RWPE2 (cell line): Measurements from ENCODE around the gene CAPSL.
A peak's percentile ranks its signal among the peaks of the same experiment; 100 is the strongest.
"Not testable (repeated sequence)": the region's sequence is repeated elsewhere in the genome, so short reads cannot be mapped to it uniquely, and the experiment has no call there.

Source experiments
- ATAC-seq: fragments of 200-7000 bp; cut with Tn5 transposase; 3 replicates; pipeline ENCODE4 v1.9.1; 2021; ENCODE audit warnings: low read depth
- DNase-seq: peaks from one replicate; pipeline ENCODE4 v3.0.0-alpha.2; 2020; ENCODE audit warnings: low spot score
- H3K27ac ChIP-seq: fragments of 450-650 bp; 2 replicates; pipeline ENCODE4 v1.5.1; 2017; ENCODE audit warnings: mild to moderate bottlenecking; ENCODE audit not compliant: poor library complexity, severe bottlenecking
- H3K27me3 ChIP-seq: fragments of 250-450 bp; sonication (Bioruptor Pico); 2 replicates; pipeline ENCODE4 v1.5.1; 2021; ENCODE audit warnings: mild to moderate bottlenecking, moderate library complexity; ENCODE audit not compliant: insufficient read depth, poor library complexity, severe bottlenecking
- H3K36me3 ChIP-seq: fragments of 250-450 bp; sonication (Bioruptor Pico); 2 replicates; pipeline ENCODE4 v1.5.1; 2020; ENCODE audit warnings: low read depth, mild to moderate bottlenecking, moderate library complexity
- H3K4me1 ChIP-seq: fragments of 250-450 bp; sonication (Bioruptor Pico); 2 replicates; pipeline ENCODE4 v1.5.1; 2021; ENCODE audit warnings: mild to moderate bottlenecking, moderate library complexity; ENCODE audit not compliant: insufficient read depth, poor library complexity, severe bottlenecking
- H3K4me3 ChIP-seq: fragments of 250-450 bp; sonication (Bioruptor Pico); 2 replicates; pipeline ENCODE4 v1.5.1; 2021; ENCODE audit warnings: mild to moderate bottlenecking, moderate library complexity; ENCODE audit not compliant: severe bottlenecking
- H3K9me3 ChIP-seq: fragments of 250-450 bp; sonication (Bioruptor Pico); 2 replicates; pipeline ENCODE4 v1.5.1; 2021; ENCODE audit warnings: mild to moderate bottlenecking, moderate library complexity; ENCODE audit not compliant: severe bottlenecking
- TF ChIP-seq, protein P1 (sequence below): fragments of 450-650 bp; IDR thresholded peaks from one replicate; pipeline ENCODE4 v1.5.1; 2017; ENCODE audit warnings: mild to moderate bottlenecking, moderate library complexity; ENCODE audit not compliant: poor library complexity, severe bottlenecking

The CAPSL gene

DNA sequence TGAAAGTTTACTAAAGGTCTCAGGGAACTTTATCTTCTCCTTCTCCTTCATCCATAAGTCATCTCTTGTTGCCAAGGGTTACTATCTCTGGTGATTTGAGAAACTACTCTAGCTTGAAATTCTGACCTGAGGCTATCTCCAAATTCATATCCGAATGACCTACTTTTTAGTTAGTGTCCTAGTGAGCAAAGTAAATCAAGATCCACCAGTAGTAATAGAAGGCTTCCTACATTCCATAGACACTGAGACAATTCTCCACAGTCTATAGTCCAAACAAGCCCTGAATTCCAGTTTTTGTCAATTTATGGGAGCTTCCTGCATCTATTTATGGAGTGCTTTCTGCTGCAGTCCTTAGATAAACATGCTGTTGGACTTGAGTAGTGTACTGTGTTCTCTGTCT lies 76.7 kb downstream of the CAPSL start:
- H3K27ac ChIP-seq = peak overlapping the region; percentile 25
- no peaks in the 10 kb centered on the region for H3K27me3 ChIP-seq
- H3K36me3 ChIP-seq = no peaks in the 10 kb centered on the region
- DNase-seq = no peak
- peaks cover 6% of the 10 kb centered on the region for H3K9me3 ChIP-seq
- peaks cover 24% of the 10 kb centered on the region for H3K4me1 ChIP-seq
- ATAC-seq = no peak
- TF ChIP-seq, protein P1, sequence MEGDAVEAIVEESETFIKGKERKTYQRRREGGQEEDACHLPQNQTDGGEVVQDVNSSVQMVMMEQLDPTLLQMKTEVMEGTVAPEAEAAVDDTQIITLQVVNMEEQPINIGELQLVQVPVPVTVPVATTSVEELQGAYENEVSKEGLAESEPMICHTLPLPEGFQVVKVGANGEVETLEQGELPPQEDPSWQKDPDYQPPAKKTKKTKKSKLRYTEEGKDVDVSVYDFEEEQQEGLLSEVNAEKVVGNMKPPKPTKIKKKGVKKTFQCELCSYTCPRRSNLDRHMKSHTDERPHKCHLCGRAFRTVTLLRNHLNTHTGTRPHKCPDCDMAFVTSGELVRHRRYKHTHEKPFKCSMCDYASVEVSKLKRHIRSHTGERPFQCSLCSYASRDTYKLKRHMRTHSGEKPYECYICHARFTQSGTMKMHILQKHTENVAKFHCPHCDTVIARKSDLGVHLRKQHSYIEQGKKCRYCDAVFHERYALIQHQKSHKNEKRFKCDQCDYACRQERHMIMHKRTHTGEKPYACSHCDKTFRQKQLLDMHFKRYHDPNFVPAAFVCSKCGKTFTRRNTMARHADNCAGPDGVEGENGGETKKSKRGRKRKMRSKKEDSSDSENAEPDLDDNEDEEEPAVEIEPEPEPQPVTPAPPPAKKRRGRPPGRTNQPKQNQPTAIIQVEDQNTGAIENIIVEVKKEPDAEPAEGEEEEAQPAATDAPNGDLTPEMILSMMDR = no peak
- H3K4me3 ChIP-seq = no peak overlapping the region

DNA sequence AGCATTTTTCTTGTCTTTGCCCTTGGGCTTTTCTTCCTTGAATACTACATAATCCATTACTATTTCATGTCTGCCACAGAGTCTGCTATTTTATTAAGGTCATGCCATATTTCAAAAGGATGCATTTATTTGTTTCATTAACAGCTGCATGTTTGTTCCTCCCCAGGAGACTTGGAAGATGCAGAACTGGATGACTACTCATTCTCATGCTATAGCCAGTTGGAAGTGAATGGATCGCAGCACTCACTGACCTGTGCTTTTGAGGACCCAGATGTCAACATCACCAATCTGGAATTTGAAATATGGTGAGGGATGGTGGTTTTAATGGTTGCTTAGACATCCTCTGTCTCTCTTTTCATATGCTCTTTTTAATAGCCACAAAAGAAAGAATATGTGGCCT lies 77.7 kb downstream of the CAPSL start:
- Histone ChIP-seq H3K9me3 (peaks cover 6% of the 10 kb centered on the region), H3K27me3 (no peaks in the 10 kb centered on the region), H3K4me3 (no peak overlapping the region), H3K4me1 (peaks cover 35% of the 10 kb centered on the region), H3K36me3 (no peaks in the 10 kb centered on the region), H3K27ac (no peak overlapping the region)
- ATAC-seq = no peak
- TF ChIP-seq, protein P1 = no peak
- DNase-seq = no peak

DNA sequence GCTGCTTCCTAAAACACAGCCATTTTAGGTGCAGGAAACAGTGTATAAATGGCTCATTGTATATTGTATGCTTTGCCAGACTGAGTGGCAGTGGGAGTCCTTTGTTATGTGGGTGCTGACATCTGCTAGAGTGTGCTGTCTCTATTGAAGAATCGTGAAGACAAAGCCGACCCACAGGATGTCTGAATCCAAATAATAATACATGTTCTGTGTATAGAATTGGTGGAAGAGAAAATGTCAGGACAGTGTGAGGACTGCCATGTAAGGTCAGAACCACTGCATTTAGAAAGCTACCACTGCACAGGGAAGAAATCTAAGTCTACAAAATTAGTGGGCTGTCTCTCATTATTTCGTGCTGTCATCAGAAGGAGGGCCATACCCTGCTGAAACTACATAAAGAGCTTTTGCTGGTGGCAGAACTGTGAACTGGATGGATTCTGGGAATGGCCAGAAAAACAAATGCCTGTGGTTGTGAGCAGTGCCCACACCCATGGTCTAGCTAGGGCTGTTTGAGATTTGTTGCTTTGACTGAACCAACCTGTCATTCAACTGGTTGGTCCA lies 79.2 kb downstream of the CAPSL start:
- Histone ChIP-seq H3K27me3 (no peaks in the 10 kb centered on the region), H3K9me3 (no peaks in the 10 kb centered on the region), H3K36me3 (no peaks in the 10 kb centered on the region), H3K4me1 (peaks cover 48% of the 10 kb centered on the region), H3K27ac (peak overlapping the region; percentile 96), H3K4me3 (no peak overlapping the region)
- no peak for ATAC-seq
- TF ChIP-seq, protein P1 = no peak
- DNase-seq = no peak

DNA sequence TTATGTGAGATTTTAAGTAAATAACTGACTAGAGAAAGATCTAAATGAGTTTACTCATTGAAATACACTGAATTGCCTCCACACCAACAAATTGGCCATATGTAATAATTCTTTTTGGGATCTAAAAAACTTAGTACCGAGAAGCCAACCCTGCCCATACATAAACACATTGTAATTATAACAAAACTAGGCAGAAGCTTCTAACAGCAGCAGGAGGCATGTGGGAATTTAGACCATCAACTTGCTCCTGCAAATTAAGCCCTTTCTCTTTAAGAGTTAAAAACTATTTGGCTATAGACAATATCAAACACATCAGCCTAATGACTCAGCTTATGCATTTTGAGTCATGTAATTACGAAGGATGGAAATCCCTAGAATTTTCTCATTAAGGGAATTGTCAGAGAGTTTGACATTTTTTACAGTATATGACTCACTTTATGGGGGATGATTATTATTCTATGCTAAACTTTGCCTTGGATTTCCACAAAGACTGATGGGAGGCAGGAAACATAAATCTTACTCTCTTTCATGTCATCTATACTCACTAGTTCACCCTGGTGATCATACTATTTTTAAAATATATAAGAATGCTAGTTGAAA lies 80.7 kb downstream of the CAPSL start:
- Histone ChIP-seq H3K27ac (peak overlapping the region; percentile 96), H3K4me1 (peaks cover 54% of the 10 kb centered on the region), H3K36me3 (no peaks in the 10 kb centered on the region), H3K4me3 (no peak overlapping the region), H3K27me3 (no peaks in the 10 kb centered on the region), H3K9me3 (no peaks in the 10 kb centered on the region)
- DNase-seq (no peak), ATAC-seq (peak; percentile 80)
- TF ChIP-seq, protein P1 = peak; percentile 10

DNA sequence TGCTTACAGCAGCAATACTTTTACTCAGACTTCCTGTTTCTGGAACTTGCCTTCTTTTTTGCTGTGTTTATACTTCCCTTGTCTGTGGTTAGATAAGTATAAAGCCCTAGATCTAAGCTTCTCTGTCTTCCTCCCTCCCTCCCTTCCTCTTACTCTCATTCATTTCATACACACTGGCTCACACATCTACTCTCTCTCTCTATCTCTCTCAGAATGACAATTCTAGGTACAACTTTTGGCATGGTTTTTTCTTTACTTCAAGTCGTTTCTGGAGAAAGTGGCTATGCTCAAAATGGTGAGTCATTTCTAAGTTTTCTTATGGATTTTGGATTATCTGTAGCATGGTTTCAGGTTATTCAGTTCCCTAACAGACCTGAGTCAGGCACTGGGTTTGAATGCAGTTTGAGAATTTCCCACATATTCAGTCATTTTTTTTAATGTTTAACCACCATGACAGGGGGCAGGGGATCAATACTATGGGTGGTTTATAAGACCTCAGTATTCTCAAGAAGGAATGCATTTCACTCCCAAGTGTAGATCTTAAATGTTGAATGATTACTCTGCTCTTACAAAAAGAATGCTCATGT lies 81.6 kb downstream of the CAPSL start, which contains the start of gene IL7R:
TSS of gene IL7R (plus strand) at position 127 of the 587 bp plus-strand sequence. CDS start at position 214, 87 bp downstream.
- H3K27me3 ChIP-seq = no peaks in the 10 kb centered on the region
- H3K27ac ChIP-seq = peak within 1 kb of the TSS; percentile 96
- H3K36me3 ChIP-seq = no peaks in the 10 kb centered on the region
- TF ChIP-seq, protein P1 = no peak
- H3K4me1 ChIP-seq = peaks cover 54% of the 10 kb centered on the region
- H3K9me3 ChIP-seq = no peaks in the 10 kb centered on the region
- no peak for DNase-seq
- H3K4me3 ChIP-seq = no peak within 1 kb of the TSS
- peak; percentile 24 for ATAC-seq

DNA sequence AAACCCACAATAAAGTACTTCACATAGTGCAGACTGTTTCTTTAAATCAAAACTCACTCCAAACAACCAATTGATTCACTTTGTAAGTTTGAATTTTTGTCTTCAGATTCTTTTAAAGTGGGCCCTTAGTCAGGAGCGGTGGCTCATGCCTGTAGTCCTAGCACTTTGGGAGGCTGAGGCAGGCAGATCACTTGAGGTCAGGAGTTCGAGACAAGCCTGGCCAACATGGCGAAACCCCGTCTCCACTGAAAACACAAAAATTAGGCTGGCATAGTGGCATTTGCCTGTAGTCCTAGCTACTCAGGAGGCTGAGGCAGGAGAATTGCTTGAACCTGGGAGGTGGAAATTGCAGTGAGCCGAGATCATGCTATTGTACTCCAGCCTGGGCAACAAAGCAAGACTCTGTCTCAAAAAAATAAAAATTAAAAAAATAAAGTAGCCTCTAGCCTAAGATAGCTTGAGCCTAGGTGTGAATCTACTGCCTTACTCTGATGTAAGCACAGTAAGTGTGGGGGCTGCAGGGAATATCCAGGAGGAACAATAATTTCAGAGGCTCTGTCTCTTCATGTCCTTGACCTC lies 82.1 kb downstream of the CAPSL start:
- not testable (repeated sequence) for H3K4me3 ChIP-seq, H3K9me3 ChIP-seq, H3K36me3 ChIP-seq, DNase-seq, ATAC-seq, H3K27me3 ChIP-seq
- H3K4me1 ChIP-seq = peaks cover 54% of the 10 kb centered on the region
- H3K27ac ChIP-seq = peak overlapping the region; percentile 96
